Keratinocyte (primary cell): ENCODE data around the gene ACVR1. TPM values are rescaled to one million over a fixed set of nuclear protein-coding genes. Genes with fewer than 3 reads are reported as not detected.

Experiments
- DNase-seq: peaks from one replicate; pipeline ENCODE4 v3.0.0-alpha.2; 2011; ENCODE audit warnings: low read depth, missing footprints, low spot score
- FAIRE-seq: peaks from 2 replicates; lab custom pipeline; 2011; peaks lifted over from hg19 to GRCh38; lab: Jason Lieb, UNC
- H2AFZ ChIP-seq: 2 replicates; pipeline ENCODE4 v1.6.0; 2012; ENCODE audit warnings: low read length, control low read depth, inconsistent platforms; ENCODE audit not compliant: control insufficient read depth
- H3K27ac ChIP-seq: 2 replicates; pipeline ENCODE4 v1.5.1; 2011; ENCODE audit warnings: low read length; ENCODE audit not compliant: control insufficient read depth, insufficient read depth
- H3K27me3 ChIP-seq: 3 replicates; pipeline ENCODE4 v1.6.0; 2011; ENCODE audit warnings: low read length; ENCODE audit not compliant: control insufficient read depth, insufficient read depth; ENCODE audit errors: extremely low read depth
- H3K36me3 ChIP-seq, 2 experiments: 2 replicates in 1 of 2; 3 replicates in 1 of 2; pipeline ENCODE4 v1.5.1; 2011; ENCODE audit warnings: low read length in 2 of 2, mild to moderate bottlenecking in 1 of 2; ENCODE audit not compliant: control insufficient read depth in 2 of 2, insufficient read depth in 2 of 2; ENCODE audit errors: extremely low read depth in 1 of 2
- H3K4me1 ChIP-seq: 3 replicates; pipeline ENCODE4 v1.5.1; 2011; ENCODE audit warnings: low read length; ENCODE audit not compliant: control insufficient read depth, insufficient read depth; ENCODE audit errors: extremely low read depth
- H3K4me2 ChIP-seq: 3 replicates; pipeline ENCODE4 v1.6.0; 2011; ENCODE audit warnings: low read depth, low read length; ENCODE audit not compliant: control insufficient read depth, insufficient read depth; ENCODE audit errors: extremely low read depth
- H3K4me3 ChIP-seq, 3 experiments: fragments of 200-600 bp in 1 of 3; sonication (generic) in 1 of 3; 2 replicates in 2 of 3; 3 replicates in 1 of 3; pipeline ENCODE4 v1.5.1; 2011 to 2016; ENCODE audit warnings: low read length in 3 of 3, mild to moderate bottlenecking in 3 of 3, control low read depth in 2 of 3, inconsistent platforms in 1 of 3, low read depth in 1 of 3, mixed read lengths in 1 of 3, mixed run types in 1 of 3, moderate library complexity in 1 of 3; ENCODE audit not compliant: control insufficient read depth in 2 of 3, insufficient read depth in 2 of 3; ENCODE audit errors: extremely low read depth in 1 of 3
- H3K79me2 ChIP-seq: 2 replicates; pipeline ENCODE4 v1.6.0; 2012; ENCODE audit warnings: low read length; ENCODE audit not compliant: control insufficient read depth, insufficient read depth
- H3K9ac ChIP-seq: 3 replicates; pipeline ENCODE4 v1.6.0; 2011; ENCODE audit warnings: low read length; ENCODE audit not compliant: control insufficient read depth, insufficient read depth; ENCODE audit errors: extremely low read depth
- H3K9me1 ChIP-seq: 3 replicates; pipeline ENCODE4 v1.6.0; 2011; ENCODE audit warnings: low read length; ENCODE audit not compliant: control insufficient read depth, insufficient read depth; ENCODE audit errors: extremely low read depth
- H3K9me3 ChIP-seq: 2 replicates; pipeline ENCODE4 v1.5.1; 2012; ENCODE audit warnings: low read depth, low read length; ENCODE audit not compliant: control insufficient read depth
- H4K20me1 ChIP-seq: 3 replicates; pipeline ENCODE4 v1.6.0; 2011; ENCODE audit warnings: low read length; ENCODE audit not compliant: control insufficient read depth, insufficient read depth; ENCODE audit errors: extremely low read depth
- CTCF ChIP-seq, 3 experiments: IDR thresholded peaks in 1 of 3; conservative IDR thresholded peaks in 1 of 3; optimal IDR thresholded peaks in 1 of 3; 2 replicates in 2 of 3; 3 replicates in 1 of 3; pipeline versions ENCODE3 to v1.5.1; 2011; ENCODE audit warnings: low read length in 3 of 3, mild to moderate bottlenecking in 3 of 3, moderate library complexity in 2 of 3, control low read depth in 1 of 3, inconsistent platforms in 1 of 3; ENCODE audit not compliant: insufficient read depth in 2 of 3; ENCODE audit errors: extremely low read depth in 1 of 3
- EZH2 ChIP-seq: IDR thresholded peaks from one replicate; pipeline ENCODE4 v1.6.1; 2012; ENCODE audit warnings: inconsistent platforms, mild to moderate bottlenecking, low read length, moderate library complexity
- dilution Hi-C: fragments of 300-500 bp; cut with MboI; formaldehyde crosslinking; loops from one replicate; pipeline ENCODE4 v1.7.0; 2020; ENCODE audit warnings: low sequenced_read_pairs; ENCODE audit not compliant: extremely low pct_ligation_motif_present
- polyA plus RNA-seq, 5 experiments: library from polyadenylated mRNA; depleted of rRNA in 3 of 5; stranded (reverse) in 3 of 5; stranded (forward) in 1 of 5; unstranded in 1 of 5; fragments of >200 nt; gene quantifications; 1 replicate in 1 of 5; 2 replicates in 3 of 5; 3 replicates in 1 of 5; pipeline versions ENCODE4 v1.2.1 to v1.2.3, GENCODE V29; 2011 to 2012; ENCODE audit warnings: missing spikeins in 2 of 5, low read depth in 1 of 5, low replicate concordance in 1 of 5

The ACVR1 gene
- polyA plus RNA-seq, 1 donor (not counting 4 experiments of a cell fraction or from before 2014, with no cell fraction given), result 30.8 TPM

- Histone ChIP-seq H2AFZ (no peak overlapping the region), H3K27ac (no peak overlapping the region), H3K27me3 (no peaks in the 10 kb centered on the region), H4K20me1 (no peaks in the 10 kb centered on the region), H3K4me2 (no peak overlapping the region), H3K36me3 (no peaks in the 10 kb centered on the region), H3K9me3 (no peaks in the 10 kb centered on the region), H3K9ac (no peak overlapping the region), H3K9me1 (no peaks in the 10 kb centered on the region), H3K79me2 (no peaks in the 10 kb centered on the region), H3K4me3 (no peak overlapping the region), H3K4me1 (peaks cover 1% of the 10 kb centered on the region)
- TF ChIP-seq EZH2, result no peak
- no peak for TF ChIP-seq CTCF (optimal IDR thresholded peaks at IDR 0.05 in 1 of 3, IDR thresholded peaks at IDR 0.05 in 1 of 3, conservative IDR thresholded peaks at IDR 0.05 in 1 of 3; ENCODE audit: extremely low read depth in 1 of 3, insufficient read depth in 2 of 3, low read length in 3 of 3)
- dilution Hi-C loops, result no loop called here
- DNase-seq (no peak), FAIRE-seq (no peak)
Observed at GRCh38 chr2:157698430-157698829, 177.7 kb downstream of the ACVR1 start.

- Histone ChIP-seq H3K4me3 (no peak overlapping the region), H3K79me2 (no peaks in the 10 kb centered on the region), H3K27me3 (no peaks in the 10 kb centered on the region), H4K20me1 (no peaks in the 10 kb centered on the region), H3K9ac (no peak overlapping the region), H3K9me1 (no peaks in the 10 kb centered on the region), H3K27ac (no peak overlapping the region), H3K36me3 (no peaks in the 10 kb centered on the region), H2AFZ (no peak overlapping the region), H3K4me2 (no peak overlapping the region), H3K4me1 (peaks cover 18% of the 10 kb centered on the region), H3K9me3 (no peaks in the 10 kb centered on the region)
- TF ChIP-seq CTCF (optimal IDR thresholded peaks at IDR 0.05 in 1 of 3, IDR thresholded peaks at IDR 0.05 in 1 of 3, conservative IDR thresholded peaks at IDR 0.05 in 1 of 3; ENCODE audit: extremely low read depth in 1 of 3, insufficient read depth in 2 of 3, low read length in 3 of 3), result no peak
- no peak for TF ChIP-seq EZH2
- dilution Hi-C loops, result no loop called here
- no peak for DNase-seq
- no peak for FAIRE-seq
Observed at GRCh38 chr2:157696036-157696435, 180.1 kb downstream of the ACVR1 start.
